OCI-LY3 (cell line): ENCODE measurements around the gene GLP1R.

ENCODE experiments used
- H2AFZ ChIP-seq: fragments of 200-600, 300-600 bp; shearing (Covaris generic); 2 replicates; pipeline ENCODE4 v1.6.0; 2014; ENCODE audit warnings: antibody characterized with exemption, low read depth, low read length
- H3K27ac ChIP-seq: fragments of 200-600, 300-600 bp; sonication (generic); 2 replicates; pipeline ENCODE4 v1.5.1; 2014; ENCODE audit warnings: mild to moderate bottlenecking, low read length, moderate library complexity, mixed read lengths
- H3K27me3 ChIP-seq: fragments of 200-600, 300-600 bp; sonication (generic); 2 replicates; pipeline ENCODE4 v1.6.1; 2014; ENCODE audit warnings: low read depth, low read length, mixed read lengths
- H3K36me3 ChIP-seq: fragments of 200-600, 300-600 bp; sonication (generic); replicated peaks from 2 replicates; pipeline ENCODE3; 2014; ENCODE audit warnings: low read depth, low read length, mixed read lengths
- H3K4me1 ChIP-seq: fragments of 300-600, 200-600 bp; sonication (generic); 2 replicates; pipeline ENCODE4 v1.6.1; 2014; ENCODE audit warnings: low read length, mixed read lengths
- H3K4me2 ChIP-seq: fragments of 200-600, 300-600 bp; sonication (generic); 2 replicates; pipeline ENCODE4 v1.6.1; 2014; ENCODE audit warnings: low read length, mixed read lengths
- H3K4me3 ChIP-seq: fragments of 300-600, 200-600 bp; sonication (generic); 2 replicates; pipeline ENCODE4 v1.5.1; 2014; ENCODE audit warnings: antibody characterized with exemption, mild to moderate bottlenecking, low read length, moderate library complexity
- H3K79me2 ChIP-seq: fragments of 300-600, 200-600 bp; shearing (Covaris generic); 2 replicates; pipeline ENCODE4 v1.6.1; 2014; ENCODE audit warnings: mild to moderate bottlenecking, low read length, mixed read lengths
- H3K9ac ChIP-seq: fragments of 300-600, 200-600 bp; shearing (Covaris generic); 2 replicates; pipeline ENCODE4 v1.6.0; 2014; ENCODE audit warnings: mild to moderate bottlenecking, low read length, moderate library complexity
- H3K9me3 ChIP-seq: fragments of 200-600, 300-600 bp; shearing (Covaris generic); 2 replicates; pipeline ENCODE4 v1.6.1; 2014; ENCODE audit warnings: low read length, mixed read lengths; ENCODE audit not compliant: insufficient read depth
- H4K20me1 ChIP-seq: fragments of 200-600, 300-600 bp; sonication (generic); 2 replicates; pipeline ENCODE4 v1.6.1; 2016; ENCODE audit warnings: low read length, mixed read lengths; ENCODE audit not compliant: insufficient read depth
- CTCF ChIP-seq: fragments of 200-600, 300-600 bp; sonication (generic); IDR thresholded peaks from 2 replicates; pipeline ENCODE4 v1.5.1; 2014; ENCODE audit warnings: antibody characterized with exemption, low read length, low read depth
- EZH2phosphoT487 ChIP-seq: fragments of 200-600 bp; shearing (Covaris generic); IDR thresholded peaks from 2 replicates; pipeline ENCODE4 v1.6.1; 2018; ENCODE audit warnings: antibody characterized with exemption, mixed run types, low read depth

GLP1R gene

GRCh38 chr6:39100358-39100757 is 51.8 kb downstream of the GLP1R start:
- H3K9ac ChIP-seq: no peak overlapping the region
- H3K79me2 ChIP-seq: no peaks in the 10 kb centered on the region
- no peak overlapping the region for H3K4me2 ChIP-seq
- TF ChIP-seq CTCF (no peak), EZH2phosphoT487 (no peak)
- H3K4me1 ChIP-seq: peaks cover 18% of the 10 kb centered on the region
- H3K9me3 ChIP-seq: no peaks in the 10 kb centered on the region
- H2AFZ ChIP-seq: no peak overlapping the region
- no peaks in the 10 kb centered on the region for H4K20me1 ChIP-seq
- H3K4me3 ChIP-seq: no peak overlapping the region
- no peaks in the 10 kb centered on the region for H3K27me3 ChIP-seq
- no peak overlapping the region for H3K27ac ChIP-seq
- H3K36me3 ChIP-seq: no peaks in the 10 kb centered on the region

GRCh38 chr6:39102071-39102820 is 53.7 kb downstream of the GLP1R start:
- H3K9me3 ChIP-seq: no peaks in the 10 kb centered on the region
- H4K20me1 ChIP-seq: 0 out of 2 replicates have a peak, but pooled peaks cover 2% of the 10 kb centered on the region
- H3K27me3 ChIP-seq: no peaks in the 10 kb centered on the region
- TF ChIP-seq CTCF: peak; percentile 90
- TF ChIP-seq EZH2phosphoT487: no peak
- H3K4me1 ChIP-seq: peaks cover 22% of the 10 kb centered on the region
- H3K4me3 ChIP-seq: no peak overlapping the region
- H2AFZ ChIP-seq: no peak overlapping the region
- H3K36me3 ChIP-seq: no peaks in the 10 kb centered on the region
- H3K79me2 ChIP-seq: no peaks in the 10 kb centered on the region
- H3K9ac ChIP-seq: no peak overlapping the region
- H3K27ac ChIP-seq: no peak overlapping the region
- H3K4me2 ChIP-seq: peak overlapping the region; percentile 26

GRCh38 chr6:39102821-39103136 is 54.2 kb downstream of the GLP1R start:
- no peaks in the 10 kb centered on the region for H3K36me3 ChIP-seq
- H3K9ac ChIP-seq: no peak overlapping the region
- H2AFZ ChIP-seq: no peak overlapping the region
- no peaks in the 10 kb centered on the region for H3K27me3 ChIP-seq
- 0 out of 2 replicates have a peak, but pooled peaks cover 6% of the 10 kb centered on the region for H4K20me1 ChIP-seq
- H3K9me3 ChIP-seq: no peaks in the 10 kb centered on the region
- H3K4me2 ChIP-seq: no peak overlapping the region
- no peak overlapping the region for H3K27ac ChIP-seq
- peaks cover 28% of the 10 kb centered on the region for H3K4me1 ChIP-seq
- TF ChIP-seq CTCF: no peak
- H3K4me3 ChIP-seq: no peak overlapping the region
- H3K79me2 ChIP-seq: no peaks in the 10 kb centered on the region

GRCh38 chr6:39104528-39104927 is 55.9 kb downstream of the GLP1R start:
- TF ChIP-seq EZH2phosphoT487 (no peak), CTCF (no peak)
- Histone ChIP-seq H3K27ac (no peak overlapping the region), H3K79me2 (no peaks in the 10 kb centered on the region), H3K27me3 (no peaks in the 10 kb centered on the region), H3K9ac (no peak overlapping the region), H2AFZ (no peak overlapping the region), H3K9me3 (no peaks in the 10 kb centered on the region), H3K4me3 (no peak overlapping the region), H3K4me2 (no peak overlapping the region), H3K4me1 (peaks cover 28% of the 10 kb centered on the region), H4K20me1 (0 out of 2 replicates have a peak, but pooled peaks cover 6% of the 10 kb centered on the region), H3K36me3 (peaks cover 6% of the 10 kb centered on the region)
